HG03159 (cell line): ENCODE results near the gene CYTH2.

Experiments used
- ATAC-seq: cut with Tn5 transposase; IDR thresholded peaks from one replicate; pipeline ENCODE4 v1.9.1; 2021; ENCODE audit warnings: mild to moderate bottlenecking, moderate library complexity; ENCODE audit not compliant: unreplicated experiment

CYTH2 gene

GRCh38 chr19:48452289-48453190 lies 16.6 kb upstream of the CYTH2 start:
- ATAC-seq = no peak

GRCh38 chr19:48454150-48454730 lies 14.9 kb upstream of the CYTH2 start:
- ATAC-seq = no peak

- ATAC-seq = no peak
These were observed 13.8 kb upstream of the CYTH2 start, which contains the start of gene KCNJ14 for GRCh38 chr19:48455171-48455907. TSS of gene KCNJ14 (plus strand) at chr19:48455574. CDS start at chr19:48461725, 6,151 bp downstream.

GRCh38 chr19:48455908-48456562 lies 13.1 kb upstream of the CYTH2 start:
- no peak for ATAC-seq

- ATAC-seq = no peak
These were observed 12.3 kb upstream of the CYTH2 start for GRCh38 chr19:48456864-48457263.

DNA sequence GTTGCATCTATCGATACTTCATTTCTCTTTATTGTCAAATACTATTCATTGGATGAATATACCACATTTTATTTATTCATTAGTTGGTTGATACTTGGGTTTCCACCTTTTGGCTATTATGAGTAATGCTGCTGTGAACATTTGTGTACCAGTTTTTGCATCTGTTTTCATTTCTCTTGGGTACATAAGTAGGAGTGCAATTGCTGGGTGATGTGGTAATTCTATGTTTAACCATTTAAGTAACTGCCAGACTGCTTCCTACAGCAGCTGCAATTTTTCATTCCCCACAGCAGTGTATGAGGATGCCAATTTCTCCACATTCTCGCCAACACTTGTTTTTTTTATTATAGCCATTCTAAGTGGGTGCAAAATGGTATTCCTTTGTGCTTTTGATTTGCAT lies 11.2 kb upstream of the CYTH2 start:
- ATAC-seq = no peak

DNA sequence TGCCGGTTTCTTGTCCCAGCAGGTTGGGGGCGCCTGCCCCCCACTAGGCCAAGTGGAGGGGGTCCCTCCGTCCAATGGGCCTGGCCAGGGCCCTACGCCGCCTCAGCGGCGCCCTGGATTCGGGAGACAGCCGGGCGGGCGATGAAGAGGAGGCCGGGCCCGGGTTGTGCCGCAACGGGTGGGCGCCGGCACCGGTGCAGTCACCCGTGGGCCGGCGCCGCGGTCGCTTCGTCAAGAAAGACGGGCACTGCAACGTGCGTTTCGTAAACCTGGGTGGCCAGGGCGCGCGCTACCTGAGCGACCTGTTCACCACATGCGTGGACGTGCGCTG lies 7.6 kb upstream of the CYTH2 start:
- no peak for ATAC-seq

DNA sequence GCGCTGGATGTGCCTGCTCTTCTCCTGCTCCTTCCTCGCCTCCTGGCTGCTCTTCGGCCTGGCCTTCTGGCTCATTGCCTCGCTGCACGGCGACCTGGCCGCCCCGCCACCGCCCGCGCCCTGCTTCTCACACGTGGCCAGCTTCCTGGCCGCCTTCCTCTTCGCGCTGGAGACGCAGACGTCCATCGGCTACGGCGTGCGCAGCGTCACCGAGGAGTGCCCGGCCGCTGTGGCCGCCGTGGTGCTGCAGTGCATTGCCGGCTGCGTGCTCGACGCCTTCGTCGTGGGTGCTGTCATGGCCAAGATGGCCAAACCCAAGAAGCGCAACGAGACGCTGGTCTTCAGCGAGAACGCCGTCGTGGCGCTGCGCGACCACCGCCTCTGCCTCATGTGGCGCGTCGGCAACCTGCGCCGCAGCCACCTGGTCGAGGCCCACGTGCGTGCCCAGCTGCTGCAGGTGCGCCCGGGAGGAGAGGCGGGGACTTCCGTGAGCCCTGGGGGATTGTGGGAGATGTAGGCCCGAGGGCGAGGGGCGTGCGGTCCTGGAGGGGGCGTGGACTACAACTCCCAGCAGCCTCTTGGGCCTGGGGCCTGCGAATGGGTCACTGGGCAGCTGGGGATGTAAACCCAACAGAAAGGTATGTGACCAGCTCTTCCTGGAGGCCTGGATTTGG lies 7.0 kb upstream of the CYTH2 start:
- no peak for ATAC-seq

GRCh38 chr19:48465215-48465614 lies 4.0 kb upstream of the CYTH2 start:
- ATAC-seq = no peak

DNA sequence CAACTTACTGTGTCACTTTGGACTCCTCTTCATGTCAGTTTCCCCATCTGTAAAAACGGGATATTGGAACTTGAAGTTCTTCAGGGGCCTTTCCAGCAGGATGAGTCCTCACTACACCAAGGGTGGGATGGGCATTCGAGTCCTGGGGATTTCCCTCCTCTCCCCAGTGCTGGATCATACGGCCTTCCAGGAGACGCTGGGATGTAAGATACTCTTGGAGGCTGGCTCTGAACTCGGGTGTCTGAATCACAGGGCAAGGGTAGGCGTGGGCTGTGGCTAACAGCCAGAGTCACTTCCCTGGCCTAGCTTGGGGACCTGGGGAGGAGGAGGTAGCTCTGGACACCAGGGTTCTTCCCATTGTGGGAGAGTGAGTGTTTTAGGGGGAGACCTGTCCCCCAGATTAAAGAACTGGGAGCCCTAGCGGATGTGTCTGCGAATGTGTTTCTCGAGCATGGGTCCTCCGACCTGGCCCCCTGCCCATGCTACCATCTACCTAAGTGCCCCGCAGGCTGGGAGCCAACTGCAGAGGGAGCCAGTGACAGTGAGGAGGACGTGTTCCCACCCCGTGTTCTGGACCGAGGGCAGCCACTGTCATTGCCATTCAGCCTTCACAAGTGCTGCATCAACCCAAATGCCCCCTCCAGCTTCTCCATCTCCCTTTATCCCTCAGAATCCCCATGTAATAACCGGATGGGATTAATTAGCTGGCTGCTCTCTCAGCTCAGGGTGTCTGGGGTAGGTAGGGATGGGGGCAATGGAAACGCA lies 2.4 kb upstream of the CYTH2 start:
- ATAC-seq = no peak

DNA sequence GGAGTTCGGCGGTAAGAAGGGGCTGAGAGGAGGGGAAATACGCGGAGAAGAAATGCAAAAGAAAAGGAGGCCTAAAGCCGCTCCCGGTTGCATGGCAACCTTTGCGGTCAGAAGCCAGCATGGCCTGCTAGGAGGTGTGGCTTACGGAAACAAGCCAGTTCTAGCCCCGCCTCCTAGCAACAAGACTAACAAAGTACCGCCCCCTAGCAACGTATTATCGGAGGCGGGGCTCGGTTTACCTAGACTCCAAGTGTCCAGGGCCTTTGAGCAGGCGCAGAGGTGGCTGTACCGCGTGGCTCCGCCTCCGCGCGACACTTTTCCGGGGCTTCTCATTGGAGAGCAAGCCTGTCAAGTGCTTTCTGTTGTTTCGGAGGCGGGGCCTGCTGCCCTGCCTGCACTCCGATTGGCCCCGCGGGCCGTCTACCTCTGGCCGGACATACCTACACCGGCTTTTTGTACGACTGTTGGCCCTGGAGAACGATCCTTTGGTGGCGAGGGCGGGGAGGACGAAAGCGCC lies 339 bp upstream of the CYTH2 start:
- ATAC-seq = peak; percentile 89

DNA sequence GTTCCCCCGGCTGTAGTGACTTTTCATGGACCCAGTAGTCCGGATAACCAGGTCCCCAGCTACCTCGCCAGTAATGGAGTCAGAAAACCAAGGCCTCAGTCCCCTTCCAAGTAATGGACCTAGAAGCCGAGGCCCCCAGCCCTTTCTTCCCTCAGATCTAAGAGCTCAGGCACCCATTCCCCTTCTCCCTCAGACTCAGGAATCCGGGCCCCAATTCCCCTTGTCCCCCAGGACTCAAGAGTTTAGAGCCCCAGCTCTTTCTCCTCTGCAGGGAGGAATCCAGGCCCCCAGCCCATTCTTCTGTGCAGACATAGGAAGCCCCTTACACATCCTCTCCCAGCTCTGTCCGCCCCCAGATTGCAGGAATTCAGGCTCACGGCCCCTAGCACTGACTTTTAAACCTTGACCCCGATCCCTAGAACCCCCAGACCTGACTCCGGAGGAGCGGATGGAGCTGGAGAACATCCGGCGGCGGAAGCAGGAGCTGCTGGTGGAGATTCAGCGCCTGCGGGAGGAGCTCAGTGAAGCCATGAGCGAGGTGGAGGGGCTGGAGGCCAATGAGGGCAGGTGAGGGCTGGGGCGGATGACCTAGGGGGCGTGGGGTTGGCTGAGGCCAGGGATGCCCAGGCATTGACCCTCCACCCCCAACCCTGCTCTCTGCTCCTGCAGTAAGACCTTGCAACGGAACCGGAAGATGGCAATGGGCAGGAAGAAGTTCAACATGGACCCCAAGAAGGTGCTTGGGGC lies 938 bp downstream of the CYTH2 start:
- no peak for ATAC-seq

DNA sequence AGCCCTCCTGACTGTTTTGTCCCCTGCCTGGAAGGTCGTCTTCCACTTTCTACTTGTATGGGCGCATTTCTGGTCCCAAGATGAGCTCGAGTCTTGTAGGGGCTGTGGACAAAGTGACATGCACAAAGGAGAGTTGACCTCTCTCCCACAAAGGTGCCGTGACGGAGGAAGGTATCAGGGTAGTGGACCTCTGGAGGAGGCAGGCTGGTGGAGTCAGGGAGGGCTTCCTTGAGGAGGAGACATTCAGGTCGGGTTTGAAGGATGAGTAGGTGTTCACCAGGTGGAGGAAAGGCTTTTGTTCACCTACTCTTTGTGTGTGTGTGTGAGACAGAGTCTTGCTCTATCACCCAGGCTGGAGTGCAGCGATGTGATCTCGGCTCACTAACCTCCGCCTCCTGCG lies 1.7 kb downstream of the CYTH2 start:
- ATAC-seq = no peak

GRCh38 chr19:48471836-48472235 lies 2.7 kb downstream of the CYTH2 start:
- ATAC-seq = no peak

GRCh38 chr19:48473161-48473966 lies 4.2 kb downstream of the CYTH2 start:
- no peak for ATAC-seq

DNA sequence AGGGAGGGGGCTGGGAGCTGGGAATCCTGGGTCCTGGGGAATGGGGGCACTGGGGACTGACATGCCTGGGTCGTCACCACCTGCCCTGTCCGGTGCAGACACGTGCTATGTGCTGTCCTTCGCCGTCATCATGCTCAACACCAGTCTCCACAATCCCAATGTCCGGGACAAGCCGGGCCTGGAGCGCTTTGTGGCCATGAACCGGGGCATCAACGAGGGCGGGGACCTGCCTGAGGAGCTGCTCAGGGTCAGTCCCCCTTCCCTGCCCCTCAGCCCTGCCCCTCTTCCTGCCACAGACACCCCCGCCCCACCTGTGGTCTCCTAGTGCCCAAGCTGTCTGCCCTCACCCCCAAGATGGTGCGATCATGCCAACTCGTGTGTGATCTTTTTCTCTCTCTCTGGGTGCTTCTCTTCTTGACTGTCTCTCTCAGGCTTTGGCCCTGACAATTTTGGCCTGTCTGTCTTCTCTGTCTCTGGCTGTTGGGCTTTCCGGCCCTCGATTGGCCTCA lies 5.0 kb downstream of the CYTH2 start:
- ATAC-seq = no peak

GRCh38 chr19:48475369-48476068 lies 6.3 kb downstream of the CYTH2 start:
- ATAC-seq = no peak
